ENCODE results near the gene GTPBP1. TPM values are rescaled to one million over a fixed set of nuclear protein-coding genes. Genes with fewer than 3 reads are reported as not detected.

The GTPBP1 gene
- polyA plus RNA-seq, 3 donors = 6.7 to 41.4 (median 12.7) TPM

DNA sequence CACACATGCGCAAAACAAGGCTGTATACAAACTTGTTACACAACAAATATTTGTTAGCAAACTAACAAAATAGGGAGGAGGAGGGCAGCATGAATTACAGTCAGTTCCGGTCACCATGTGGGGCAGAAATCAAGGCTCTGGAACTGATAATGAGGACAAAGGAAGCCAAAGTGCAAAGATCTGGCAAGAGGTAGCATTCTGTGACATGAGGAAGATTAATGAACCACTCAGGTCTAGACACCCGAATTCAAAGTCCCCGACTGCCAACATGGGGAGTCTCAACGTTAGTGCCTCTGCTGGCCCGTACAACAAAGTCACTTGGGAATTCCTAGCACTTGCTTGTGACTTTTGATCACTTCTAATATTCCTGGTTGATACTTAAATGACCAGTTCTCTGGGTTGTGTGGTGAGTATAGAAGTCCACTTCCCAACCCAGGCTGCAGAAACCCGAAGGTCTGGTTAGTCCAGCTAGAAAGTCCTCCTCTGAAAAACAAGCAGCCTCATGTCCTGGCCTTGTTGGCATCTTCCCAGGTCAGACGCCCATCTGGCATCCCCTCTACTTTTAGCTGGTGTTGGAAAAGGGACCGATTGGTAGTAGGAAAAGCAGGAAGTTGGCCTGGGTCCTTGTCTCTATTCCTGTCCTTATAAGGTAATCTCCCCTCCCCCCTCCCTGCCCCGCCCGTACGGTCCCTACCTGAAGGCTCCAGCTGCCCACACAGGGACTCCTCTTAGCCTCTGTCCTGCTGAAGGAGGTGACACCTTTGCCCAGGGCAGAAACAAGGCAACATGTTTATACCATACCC, 48.4 kb downstream of the GTPBP1 start:
- peak overlapping the region; percentile 99 to 100 for H3K27ac ChIP-seq (ENCODE audit: low read depth in 1 of 2, low read length in 2 of 2)
- Mint-ChIP-seq H3K4me3 (peak overlapping the region; percentile 93 to 97), H3K36me3 (peaks cover 31 to 48% of the 10 kb centered on the region in 2 donors), H3K9me3 (peaks cover 0 to 3% (median 0%) of the 10 kb centered on the region in 7 donors), H3K4me1 (peaks cover 71% of the 10 kb centered on the region), H3K27ac (peak overlapping the region; percentile 98 to 100 (median 99)), H3K27me3 (ENCODE audit: low read depth in 3 of 3) (peaks cover 0 to 3% (median 0%) of the 10 kb centered on the region in 3 donors)
- H4K20me1 ChIP-seq (ENCODE audit: insufficient read depth, low read length) = peaks cover 34% of the 10 kb centered on the region
- H3K9me3 ChIP-seq (replicated peaks in 1 of 2; ENCODE audit: control insufficient read depth in 1 of 2, insufficient read depth in 1 of 2, low read length in 2 of 2) = no peaks in the 10 kb centered on the region
- peak overlapping the region; percentile 91 for H3K9ac ChIP-seq (ENCODE audit: insufficient read depth, low read length, poor library complexity, severe bottlenecking)
- WGBS (ENCODE audit: insufficient coverage) = 27% methylated on average over 3 of the region's 12 CpGs
- no peaks in the 10 kb centered on the region for H3K27me3 ChIP-seq (ENCODE audit: control insufficient read depth in 2 of 2, insufficient read depth in 2 of 2, low read length in 2 of 2)
- intact Hi-C loops (cut with micrococcal nuclease) = loop anchor here (5.0 to 10.0 kb wide), 3 partner anchors 47 to 771 kb away; partner anchors contain the start of genes ATF4 (in 1 of the 2) and GTPBP1 (in 1 of the 2)
- peaks cover 81% of the 10 kb centered on the region for H3K79me2 ChIP-seq (ENCODE audit: insufficient read depth, low read length)
- peaks cover 26 to 33% of the 10 kb centered on the region in 2 donors for H3K36me3 ChIP-seq (replicated peaks in 1 of 2; ENCODE audit: control insufficient read depth in 1 of 2, insufficient read depth in 2 of 2, low read length in 2 of 2)
- H3K4me3 ChIP-seq (replicated peaks in 1 of 3; ENCODE audit: low read depth in 2 of 3, low read length in 3 of 3) = peak overlapping the region; percentile 88 to 98 (median 92)
- no peak overlapping the region for H2AFZ ChIP-seq (ENCODE audit: insufficient read depth, low read depth, low read length, poor library complexity, severe bottlenecking)
- peaks cover 71 to 79% of the 10 kb centered on the region in 2 donors for H3K4me1 ChIP-seq (ENCODE audit: control insufficient read depth in 1 of 2, insufficient read depth in 2 of 2, low read length in 2 of 2)
- peak overlapping the region; percentile 99 for H3K4me2 ChIP-seq (replicated peaks; ENCODE audit: extremely low read depth, low read length, poor library complexity, severe bottlenecking)
- no peak for TF ChIP-seq CTCF (IDR thresholded peaks at IDR 0.05)
- peak in 2 of 3 donors; percentile 38 to 42 for DNase-seq

GRCh38 chr22:38754751-38755154, 49.0 kb downstream of the GTPBP1 start:
- peak overlapping the region; percentile 99 for H3K4me2 ChIP-seq (replicated peaks; ENCODE audit: extremely low read depth, low read length, poor library complexity, severe bottlenecking)
- no peaks in the 10 kb centered on the region for H3K27me3 ChIP-seq (ENCODE audit: control insufficient read depth in 2 of 2, insufficient read depth in 2 of 2, low read length in 2 of 2)
- no peaks in the 10 kb centered on the region for H3K9me3 ChIP-seq (replicated peaks in 1 of 2; ENCODE audit: control insufficient read depth in 1 of 2, insufficient read depth in 1 of 2, low read length in 2 of 2)
- H3K79me2 ChIP-seq (ENCODE audit: insufficient read depth, low read length) = peaks cover 75% of the 10 kb centered on the region
- DNase-seq = peak; percentile 83 to 91 (median 85)
- H3K9ac ChIP-seq (ENCODE audit: insufficient read depth, low read length, poor library complexity, severe bottlenecking) = peak overlapping the region; percentile 91
- peaks cover 20 to 27% of the 10 kb centered on the region in 2 donors for H3K36me3 ChIP-seq (replicated peaks in 1 of 2; ENCODE audit: control insufficient read depth in 1 of 2, insufficient read depth in 2 of 2, low read length in 2 of 2)
- H3K9me3 Mint-ChIP-seq = peaks cover 0 to 3% (median 0%) of the 10 kb centered on the region in 7 donors
- intact Hi-C loops (cut with micrococcal nuclease) = loop anchor here (5.0 to 10.0 kb wide), 4 partner anchors 47 to 770 kb away; partner anchors contain the start of genes GTPBP1 (in 2 of the 2), ATF4 (in 1 of the 2) and CBX6 (in 1 of the 2)
- H2AFZ ChIP-seq (ENCODE audit: insufficient read depth, low read depth, low read length, poor library complexity, severe bottlenecking) = no peak overlapping the region
- peak overlapping the region; percentile 88 to 98 (median 92) for H3K4me3 ChIP-seq (replicated peaks in 1 of 3; ENCODE audit: low read depth in 2 of 3, low read length in 3 of 3)
- WGBS (ENCODE audit: insufficient coverage) = 0% methylated on average over 6 of the region's 12 CpGs
- peaks cover 28% of the 10 kb centered on the region for H4K20me1 ChIP-seq (ENCODE audit: insufficient read depth, low read length)
- peaks cover 72% of the 10 kb centered on the region for H3K4me1 Mint-ChIP-seq
- H3K36me3 Mint-ChIP-seq = peaks cover 25 to 42% of the 10 kb centered on the region in 2 donors
- peak overlapping the region; percentile 93 to 97 for H3K4me3 Mint-ChIP-seq
- H3K27ac ChIP-seq (ENCODE audit: low read depth in 1 of 2, low read length in 2 of 2) = peak overlapping the region; percentile 99 to 100
- peaks cover 71 to 79% of the 10 kb centered on the region in 2 donors for H3K4me1 ChIP-seq (ENCODE audit: control insufficient read depth in 1 of 2, insufficient read depth in 2 of 2, low read length in 2 of 2)
- H3K27me3 Mint-ChIP-seq (ENCODE audit: low read depth in 3 of 3) = peaks cover 0 to 3% (median 0%) of the 10 kb centered on the region in 3 donors
- TF ChIP-seq CTCF (IDR thresholded peaks at IDR 0.05) = no peak
- peak overlapping the region; percentile 98 to 100 (median 99) for H3K27ac Mint-ChIP-seq
